Cardiac fibroblast (primary cell): ENCODE results near the gene PZP.
"Not testable (repeated sequence)": the region's sequence is repeated elsewhere in the genome, so short reads cannot be mapped to it uniquely, and the experiment has no call there.

Experiments
- DNase-seq, 2 donors: peaks; one replicate each; pipeline versions ENCODE4 v3.0.0 to v3.0.0-alpha.2; 2010; ENCODE audit warnings: low read depth in 2 of 2
- H3K4me3 ChIP-seq, 2 donors: replicated peaks in 1 of 2; 1 replicate in 1 of 2; 2 replicates in 1 of 2; pipeline ENCODE4 v1.5.1; 2011; ENCODE audit warnings: low read depth in 2 of 2, low read length in 2 of 2, mild to moderate bottlenecking in 2 of 2, moderate library complexity in 1 of 2
- CTCF ChIP-seq: IDR thresholded peaks from one replicate; pipeline ENCODE4 v1.5.1; 2011; ENCODE audit warnings: low read depth, mild to moderate bottlenecking, low read length, inconsistent platforms

The PZP gene

GRCh38 chr12:9208229-9208628 is at the start of gene PZP:
TSS of gene PZP (minus strand) at chr12:9208395. CDS start at chr12:9208341, 54 bp downstream.
- DNase-seq = no peak
- H3K4me3 ChIP-seq = no peak within 1 kb of the TSS
- no peak for TF ChIP-seq CTCF

GRCh38 chr12:9256758-9257405 is 48.7 kb upstream of the PZP start:
- TF ChIP-seq CTCF = no peak
- no peak for DNase-seq
- H3K4me3 ChIP-seq = no peak overlapping the region

- no peak for TF ChIP-seq CTCF
- DNase-seq = no peak
- no peak overlapping the region for H3K4me3 ChIP-seq
Observed at GRCh38 chr12:9256341-9256740, 48.1 kb upstream of the PZP start.

GRCh38 chr12:9255837-9256236 is 47.6 kb upstream of the PZP start:
- TF ChIP-seq CTCF = no peak
- H3K4me3 ChIP-seq = no peak overlapping the region
- no peak for DNase-seq

- no peak overlapping the region for H3K4me3 ChIP-seq
- no peak for TF ChIP-seq CTCF
- DNase-seq = no peak
Observed at GRCh38 chr12:9253464-9253863, 45.3 kb upstream of the PZP start.

- not testable (repeated sequence) for H3K4me3 ChIP-seq, DNase-seq
Observed at GRCh38 chr12:9252791-9253190, 44.6 kb upstream of the PZP start.

- no peak overlapping the region for H3K4me3 ChIP-seq
- TF ChIP-seq CTCF = no peak
- DNase-seq = no peak
Observed at GRCh38 chr12:9252256-9252655, 44.1 kb upstream of the PZP start.
